HK-2 (cell line): ENCODE results near the gene CETN1.

Experiments used
- DNase-seq: peaks from one replicate; pipeline ENCODE4 v3.0.0-alpha.2; 2018; ENCODE audit not compliant: unreplicated experiment

Gene CETN1

DNA sequence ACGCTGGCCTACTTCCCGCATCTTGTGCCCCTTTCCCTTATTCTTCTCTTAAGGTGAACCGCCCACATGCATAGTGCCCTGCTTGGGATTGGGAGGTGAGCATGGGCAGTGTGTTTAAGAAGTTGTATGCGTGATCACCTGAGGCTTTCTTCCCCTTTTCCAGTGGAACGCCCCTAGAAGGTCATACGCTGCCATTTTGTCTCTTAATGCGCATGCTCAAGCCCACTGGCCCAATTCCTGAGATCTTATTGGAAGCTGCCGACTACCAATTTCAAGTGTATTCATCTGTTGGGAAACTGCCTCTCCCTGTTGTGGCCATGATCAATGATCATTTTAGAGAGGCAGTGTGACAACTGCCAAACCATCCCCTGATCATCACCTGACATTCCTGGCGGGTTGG, 3.3 kb upstream of the CETN1 start:
- no peak for DNase-seq

GRCh38 chr18:577643-578375, 2.4 kb upstream of the CETN1 start:
- no peak for DNase-seq

DNA sequence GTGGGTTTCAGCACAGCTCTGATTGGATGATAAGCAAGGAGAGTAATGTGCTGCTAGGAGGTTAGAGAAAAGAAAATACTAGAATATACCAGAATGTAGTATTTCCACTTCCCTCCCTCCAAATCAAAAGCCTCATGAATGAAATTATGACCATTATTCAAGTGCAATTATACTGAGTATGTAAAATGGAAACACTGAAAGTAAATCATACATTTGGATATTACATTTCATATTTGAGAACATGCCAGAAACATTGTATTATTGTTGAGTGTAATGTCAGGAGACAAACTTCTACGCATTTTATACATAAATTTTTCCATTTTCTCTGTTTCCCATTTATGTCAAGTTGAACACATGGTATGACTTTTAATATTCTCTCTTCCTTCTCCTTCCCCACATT, 942 bp upstream of the CETN1 start:
- DNase-seq: no peak

DNA sequence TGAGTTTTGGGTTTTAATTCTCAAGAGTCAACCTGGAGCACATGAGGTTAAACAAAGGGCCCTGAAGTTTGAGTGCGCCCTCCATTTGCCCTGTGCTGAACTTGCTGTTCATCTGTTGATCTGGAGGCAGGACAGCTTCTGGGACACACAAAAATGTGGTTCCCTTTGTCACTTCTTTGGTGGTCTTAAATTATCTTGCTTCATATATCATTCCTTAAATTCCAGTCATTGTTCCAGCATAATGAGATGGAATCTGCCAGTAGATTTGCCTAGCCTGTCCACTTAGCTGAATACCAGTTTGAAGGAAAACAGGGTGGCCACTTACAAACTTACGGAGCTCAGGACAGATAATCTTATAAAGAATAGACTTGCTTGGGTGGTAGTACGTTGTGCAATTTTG, 916 bp downstream of the CETN1 start:
- DNase-seq: no peak

DNA sequence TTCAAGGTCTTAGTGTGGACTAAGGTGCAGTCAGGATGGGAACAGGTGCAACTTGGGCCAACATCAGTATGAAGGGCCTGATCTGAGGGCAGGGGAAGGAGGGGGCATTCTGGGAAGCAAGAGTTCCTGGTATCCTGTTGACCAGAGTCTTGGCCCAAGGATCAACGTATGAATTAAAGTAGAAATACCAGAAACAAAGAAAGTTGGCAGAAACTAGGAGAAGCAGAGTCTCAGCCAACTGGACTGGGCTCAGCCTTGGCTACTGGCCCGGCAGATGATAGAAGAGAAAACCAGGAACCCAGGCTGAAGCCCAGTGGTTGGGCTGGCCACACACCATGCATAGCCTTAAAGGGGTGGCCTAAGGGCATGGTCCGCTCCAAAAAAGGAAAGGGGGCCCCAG, 2.3 kb downstream of the CETN1 start:
- no peak for DNase-seq

- DNase-seq: no peak
These were observed 14.9 kb downstream of the CETN1 start for GRCh38 chr18:595068-595467.

DNA sequence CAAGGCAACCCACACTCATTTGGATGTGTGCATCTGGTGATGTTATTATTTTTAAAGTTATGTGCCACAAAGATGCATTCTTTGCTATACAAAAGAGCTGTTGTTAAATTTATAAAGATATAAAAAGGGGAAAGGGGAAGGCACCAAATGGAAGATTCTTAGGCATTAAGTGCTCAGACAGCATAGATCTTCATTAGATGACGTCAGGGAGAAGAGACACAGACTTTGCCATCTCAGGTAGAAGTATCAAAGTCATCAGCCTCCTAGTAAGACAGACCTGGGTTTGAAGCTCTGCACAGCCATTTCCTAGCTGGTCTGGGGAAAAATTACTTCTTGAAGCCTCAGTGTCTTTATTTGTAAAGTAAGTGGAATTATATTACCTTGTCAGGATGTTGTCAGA, 15.4 kb downstream of the CETN1 start:
- no peak for DNase-seq

- DNase-seq: peak; percentile 39
These were observed 16.2 kb downstream of the CETN1 start for GRCh38 chr18:596288-596881.

- DNase-seq: no peak
These were observed 18.0 kb downstream of the CETN1 start for GRCh38 chr18:598124-598589.

DNA sequence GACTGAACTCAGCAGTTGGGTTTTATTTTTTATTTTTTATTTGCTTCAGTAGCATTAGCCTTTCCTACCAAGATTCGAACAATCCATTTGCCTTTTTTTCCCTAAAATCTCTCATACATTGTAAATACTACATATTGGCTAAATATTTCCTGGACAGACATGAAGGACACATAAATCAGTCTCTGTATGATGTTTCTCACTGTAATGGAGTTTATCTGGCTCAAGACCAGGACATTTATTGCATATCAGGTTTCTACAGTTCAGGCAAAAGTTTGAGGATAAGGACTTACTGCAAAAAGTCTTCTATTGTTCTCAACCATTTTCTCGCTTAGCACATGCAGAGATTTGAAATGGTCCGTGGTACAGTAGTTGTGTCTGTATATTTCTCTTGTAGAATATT, 19.9 kb downstream of the CETN1 start:
- DNase-seq: no peak

DNA sequence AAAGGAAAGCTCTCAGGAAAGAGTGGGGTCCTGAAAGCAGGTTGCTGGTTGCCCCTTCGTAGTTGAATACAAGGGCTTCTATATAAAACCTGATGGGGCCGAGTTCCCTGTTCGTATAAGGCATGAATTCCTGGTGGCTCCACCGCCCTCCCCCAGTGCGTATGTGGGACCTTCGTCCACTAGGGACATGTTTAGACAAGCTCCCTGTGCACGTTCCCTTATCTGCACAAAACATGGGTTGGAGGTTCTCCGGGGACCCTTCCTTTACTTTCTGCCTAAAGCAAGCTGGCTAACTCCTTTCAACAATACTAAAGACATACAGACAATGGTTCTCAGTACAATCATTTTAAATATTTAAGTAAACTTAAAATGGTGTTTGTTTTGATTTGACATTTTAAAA, 24.6 kb downstream of the CETN1 start:
- DNase-seq: no peak

DNA sequence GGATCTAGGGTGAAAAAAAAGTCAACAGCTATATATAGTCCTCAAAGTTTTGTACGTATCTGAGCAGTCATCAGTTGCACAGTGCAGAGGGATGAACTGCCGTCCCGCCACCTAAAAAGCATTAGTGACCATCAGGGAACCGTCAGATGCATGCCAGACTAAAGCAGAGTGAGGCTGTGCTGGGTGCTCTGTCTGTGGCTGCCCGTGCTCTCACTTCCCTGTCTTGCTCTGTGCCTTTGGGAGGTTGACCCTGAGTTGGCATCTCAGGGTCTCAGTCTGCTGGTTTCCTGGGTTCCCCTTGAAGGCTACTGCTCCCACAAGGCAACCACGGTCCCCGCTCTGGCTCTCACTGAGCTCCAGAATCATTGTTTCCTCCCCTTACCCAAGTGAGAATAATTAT, 27.8 kb downstream of the CETN1 start:
- no peak for DNase-seq

DNA sequence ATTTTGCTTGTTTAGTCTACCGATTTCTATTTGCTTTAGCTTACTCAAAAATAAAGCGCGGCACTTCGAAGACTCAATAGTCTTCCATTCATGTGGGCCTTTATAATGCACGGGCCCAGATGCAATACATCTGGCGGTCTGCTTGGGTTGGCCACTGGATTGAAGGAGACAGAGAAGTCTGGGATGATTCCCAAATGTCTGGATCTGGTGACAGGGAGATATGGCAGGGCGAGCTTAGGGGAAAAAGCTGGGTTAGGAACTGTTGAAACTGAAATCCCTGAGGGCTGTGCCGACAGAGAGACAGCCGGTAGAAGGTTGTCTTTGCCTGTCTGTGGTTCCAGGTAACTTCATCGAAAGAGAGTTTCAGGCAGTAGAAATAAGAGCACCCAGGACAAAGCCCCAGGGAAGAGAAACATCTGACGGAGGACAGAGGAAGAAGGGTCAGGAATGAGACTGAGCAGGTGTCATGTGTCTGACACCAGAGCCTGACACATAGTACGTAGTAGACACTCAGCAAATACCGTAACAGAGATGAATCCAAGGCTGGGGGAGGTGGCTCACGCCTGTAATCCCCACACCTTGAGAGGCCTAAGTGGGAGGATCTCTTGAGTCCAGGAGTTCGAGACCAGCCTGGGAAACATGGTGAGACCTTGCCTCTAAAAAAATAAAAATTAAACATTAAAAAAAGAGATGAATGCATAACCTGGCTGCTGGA, 30.2 kb downstream of the CETN1 start:
- DNase-seq: no peak

GRCh38 chr18:612156-612555, 32.0 kb downstream of the CETN1 start:
- DNase-seq: no peak

DNA sequence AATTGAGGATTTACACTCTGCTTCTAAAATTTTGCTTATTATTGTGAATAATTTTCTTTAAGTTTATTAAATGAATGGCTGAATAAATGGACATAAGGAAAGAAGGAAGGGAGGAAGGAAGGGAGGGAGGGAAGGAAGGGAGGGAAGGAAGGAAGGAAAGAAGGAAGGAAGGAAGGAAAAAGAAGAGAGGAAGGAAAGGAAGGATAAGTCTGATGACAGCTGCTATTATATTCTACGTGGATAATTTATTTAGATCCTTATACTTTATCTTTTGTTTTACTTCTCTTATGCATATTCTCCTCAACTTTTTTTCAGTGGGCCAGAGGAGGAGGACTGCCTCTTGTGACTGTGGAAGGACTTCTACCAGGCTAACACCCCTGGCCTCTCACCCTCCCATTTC, 34.0 kb downstream of the CETN1 start:
- DNase-seq: no peak

GRCh38 chr18:615092-615521, 34.9 kb downstream of the CETN1 start:
- no peak for DNase-seq

GRCh38 chr18:615773-616172, 35.6 kb downstream of the CETN1 start:
- no peak for DNase-seq

DNA sequence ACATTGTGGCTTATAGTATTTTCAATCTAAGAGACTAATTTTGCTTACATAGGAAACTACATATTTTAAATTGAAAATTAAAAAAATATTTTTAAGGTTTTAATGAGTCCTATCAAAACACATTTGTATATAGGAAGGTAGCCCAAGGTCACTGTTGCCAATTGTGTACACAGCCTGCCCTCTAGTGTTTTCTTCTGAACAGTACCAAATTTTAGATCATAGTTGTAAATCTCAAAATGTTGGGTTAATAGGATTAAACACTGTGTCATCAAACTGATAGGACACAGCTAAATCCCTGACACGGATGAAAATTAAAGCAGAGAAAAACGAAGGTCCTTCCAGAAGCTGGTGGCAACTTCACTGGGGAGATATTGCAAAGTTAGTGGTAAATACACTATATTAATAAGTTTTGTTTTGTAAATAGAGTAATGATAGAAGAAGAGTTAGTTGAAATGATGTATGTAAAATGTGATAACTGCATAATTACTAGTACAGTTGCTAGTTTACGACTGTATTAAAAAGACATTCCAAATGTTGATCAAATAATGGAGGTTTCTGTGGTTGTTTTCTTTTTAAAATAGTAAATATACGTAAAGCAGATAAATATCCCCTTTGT, 36.3 kb downstream of the CETN1 start:
- no peak for DNase-seq

DNA sequence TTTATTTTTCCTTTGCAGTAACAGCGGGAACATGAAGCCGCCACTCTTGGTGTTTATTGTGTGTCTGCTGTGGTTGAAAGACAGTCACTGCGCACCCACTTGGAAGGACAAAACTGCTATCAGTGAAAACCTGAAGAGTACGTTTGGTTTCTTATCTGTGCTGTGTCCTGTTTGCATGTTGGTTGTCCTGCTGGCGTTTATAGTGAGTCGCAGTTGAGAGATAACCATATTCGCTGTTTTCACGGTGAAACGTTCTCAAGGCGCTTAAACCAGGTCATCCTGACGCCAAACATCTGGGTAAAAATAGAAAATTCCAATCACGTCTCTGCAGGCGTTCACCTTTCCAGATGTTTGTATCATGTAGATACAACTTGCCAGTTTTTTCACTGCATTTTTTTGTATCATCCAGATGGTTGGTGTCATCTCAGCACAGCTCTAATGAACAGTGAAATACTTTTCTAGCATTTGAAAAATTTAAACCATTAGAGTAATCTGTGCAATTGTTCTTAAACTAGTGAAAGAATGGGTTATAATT, 37.9 kb downstream of the CETN1 start:
- no peak for DNase-seq

- DNase-seq: no peak
These were observed 38.4 kb downstream of the CETN1 start for GRCh38 chr18:618618-619017.

DNA sequence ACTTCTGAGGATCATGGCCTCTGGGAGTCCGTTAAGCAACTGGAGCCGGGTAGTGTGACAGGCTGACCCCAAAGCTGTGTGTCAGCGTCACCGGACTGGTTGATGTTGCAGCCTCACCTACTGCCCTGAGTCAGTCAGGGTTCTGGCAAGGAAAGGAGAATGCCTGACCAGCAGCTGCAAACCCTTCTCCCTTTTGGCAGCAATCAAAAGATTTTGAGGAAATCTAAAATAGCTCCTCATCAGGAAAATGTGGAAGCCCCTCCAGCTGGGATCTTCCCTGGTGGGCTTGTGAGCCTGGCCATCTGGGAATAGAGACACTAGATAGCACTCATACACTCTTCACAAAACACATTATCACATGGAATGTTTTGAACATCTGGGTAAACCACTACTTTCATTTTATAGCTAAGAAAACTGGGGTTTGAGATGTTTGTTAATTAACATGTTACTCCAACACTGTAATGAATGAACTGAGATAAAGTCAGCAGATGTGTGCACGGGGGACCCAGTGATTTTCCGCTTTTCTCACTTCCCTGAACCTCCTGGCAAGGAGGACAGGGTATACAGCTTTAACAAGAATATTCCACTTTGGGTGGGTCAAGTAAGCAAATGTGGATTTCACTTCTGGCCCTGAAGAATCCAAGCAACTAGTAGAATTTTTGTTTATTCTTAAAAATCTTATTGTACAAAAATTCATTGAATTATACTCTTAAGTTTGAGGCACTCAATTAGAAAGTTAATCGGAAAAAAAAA, 41.3 kb downstream of the CETN1 start:
- DNase-seq: no peak

- no peak for DNase-seq
These were observed 42.1 kb downstream of the CETN1 start for GRCh38 chr18:622289-622688.
